GM18873 (cell line): ENCODE results near the gene OCEL1.

Source experiments
- ATAC-seq: cut with Tn5 transposase; IDR thresholded peaks from one replicate; pipeline ENCODE4 v1.9.1; 2021; ENCODE audit warnings: mild to moderate bottlenecking, moderate library complexity, moderate number of reproducible peaks; ENCODE audit not compliant: unreplicated experiment, low FRiP score

The OCEL1 gene

DNA sequence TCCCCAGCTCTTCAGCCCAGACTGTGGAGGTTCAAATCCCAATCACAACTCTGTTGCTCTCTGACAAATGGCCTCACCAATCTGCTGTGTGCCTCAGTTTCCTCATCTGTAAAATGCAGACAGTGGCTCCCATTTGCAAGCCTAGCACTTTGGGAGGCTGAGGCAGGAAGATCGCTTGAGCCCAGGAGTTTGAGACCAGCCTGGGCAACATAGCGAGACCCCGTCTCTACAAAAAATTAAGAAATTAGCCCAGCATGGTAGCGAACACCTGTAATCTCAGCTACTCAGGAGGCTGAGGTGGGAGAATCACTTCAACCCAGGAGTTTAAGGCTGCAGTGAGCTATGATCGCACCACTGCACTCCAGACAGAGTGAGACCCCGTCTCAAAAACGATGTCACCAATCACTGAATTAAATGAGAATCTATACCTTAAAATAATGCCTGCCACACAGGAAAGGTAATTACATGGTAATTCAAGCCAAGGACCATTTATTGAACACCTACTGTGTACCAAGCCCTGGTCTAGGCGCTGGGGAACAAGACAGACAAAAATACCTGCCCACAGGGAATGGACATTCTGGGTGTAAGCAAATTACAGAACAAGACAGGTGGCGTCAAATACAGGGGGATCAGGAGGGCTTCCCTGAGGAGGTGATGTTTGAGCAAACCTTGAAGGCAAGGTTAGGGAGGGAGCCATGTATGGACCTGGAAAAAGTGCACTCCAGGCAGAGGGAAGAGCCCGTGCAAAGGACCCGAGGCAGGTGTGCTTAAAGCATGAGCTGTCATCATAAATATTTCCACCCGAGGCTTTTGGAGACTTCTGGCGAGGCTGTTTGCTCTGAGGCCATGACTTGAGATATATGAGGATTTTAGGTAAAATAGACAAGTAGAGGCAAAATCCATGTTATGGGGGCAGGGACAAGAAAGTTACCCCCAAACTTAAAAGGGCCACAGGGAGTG lies 12.0 kb downstream of the OCEL1 start:
- ATAC-seq: no peak

DNA sequence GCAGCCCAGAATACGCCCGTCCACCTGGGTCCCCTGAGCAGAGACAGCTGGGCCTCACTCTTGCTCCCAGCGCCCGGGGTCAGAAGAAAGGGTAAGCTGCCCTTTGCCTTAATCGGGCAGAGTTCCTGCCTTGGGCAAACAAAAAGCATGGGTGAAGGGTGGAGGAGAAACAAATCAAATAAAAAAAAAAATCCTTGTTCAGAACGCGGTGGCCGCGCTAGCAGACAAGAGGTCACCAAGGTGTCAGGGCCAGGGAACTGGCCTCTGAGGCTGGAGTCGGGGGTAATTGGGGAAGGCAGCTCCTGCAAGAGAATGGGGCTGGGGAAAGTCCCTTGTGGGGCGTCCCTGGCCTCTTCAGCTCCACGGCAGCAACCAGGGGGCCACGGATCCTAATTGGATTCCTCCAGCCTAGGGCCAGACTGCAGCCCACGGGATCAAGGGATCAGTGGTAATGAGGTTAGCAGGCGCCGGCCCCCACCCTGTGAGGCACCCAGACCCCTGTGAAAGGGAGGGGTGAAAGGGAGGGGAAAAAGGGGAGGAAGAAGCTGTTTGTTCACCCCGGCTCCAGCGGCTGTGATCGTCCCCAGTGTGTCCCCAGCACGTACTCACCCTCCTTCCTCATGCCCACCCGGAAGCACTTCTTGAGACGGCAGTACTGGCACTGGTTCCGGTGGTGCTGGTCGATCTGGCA lies 14.2 kb downstream of the OCEL1 start:
- no peak for ATAC-seq

DNA sequence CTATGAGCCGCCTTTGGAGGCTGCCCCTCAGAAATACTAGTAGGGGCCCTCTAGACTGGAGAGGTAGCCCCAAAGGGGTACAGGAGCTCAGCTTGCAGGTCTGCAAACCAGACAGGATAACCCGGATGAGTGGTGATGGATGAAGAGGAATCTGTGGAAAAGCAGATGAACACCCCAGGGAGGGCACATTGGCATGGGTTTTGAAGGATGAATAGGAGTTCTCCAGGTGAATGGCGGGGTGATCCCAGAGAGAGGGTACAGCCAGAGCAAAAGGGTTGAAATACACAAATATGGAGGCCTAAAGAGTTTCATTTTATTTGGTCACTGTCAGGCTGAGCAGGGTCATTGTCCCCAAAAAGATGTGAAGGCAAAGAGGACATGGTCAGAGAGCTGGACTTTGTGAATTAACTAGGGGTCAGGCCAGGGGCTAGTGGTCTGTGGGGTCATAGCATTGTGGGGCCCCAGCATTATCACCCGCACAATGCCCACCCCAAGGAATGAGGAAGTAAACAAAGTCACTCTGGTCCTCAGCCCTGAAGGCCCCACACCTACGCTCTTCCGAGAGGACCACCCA lies 14.9 kb downstream of the OCEL1 start:
- no peak for ATAC-seq

DNA sequence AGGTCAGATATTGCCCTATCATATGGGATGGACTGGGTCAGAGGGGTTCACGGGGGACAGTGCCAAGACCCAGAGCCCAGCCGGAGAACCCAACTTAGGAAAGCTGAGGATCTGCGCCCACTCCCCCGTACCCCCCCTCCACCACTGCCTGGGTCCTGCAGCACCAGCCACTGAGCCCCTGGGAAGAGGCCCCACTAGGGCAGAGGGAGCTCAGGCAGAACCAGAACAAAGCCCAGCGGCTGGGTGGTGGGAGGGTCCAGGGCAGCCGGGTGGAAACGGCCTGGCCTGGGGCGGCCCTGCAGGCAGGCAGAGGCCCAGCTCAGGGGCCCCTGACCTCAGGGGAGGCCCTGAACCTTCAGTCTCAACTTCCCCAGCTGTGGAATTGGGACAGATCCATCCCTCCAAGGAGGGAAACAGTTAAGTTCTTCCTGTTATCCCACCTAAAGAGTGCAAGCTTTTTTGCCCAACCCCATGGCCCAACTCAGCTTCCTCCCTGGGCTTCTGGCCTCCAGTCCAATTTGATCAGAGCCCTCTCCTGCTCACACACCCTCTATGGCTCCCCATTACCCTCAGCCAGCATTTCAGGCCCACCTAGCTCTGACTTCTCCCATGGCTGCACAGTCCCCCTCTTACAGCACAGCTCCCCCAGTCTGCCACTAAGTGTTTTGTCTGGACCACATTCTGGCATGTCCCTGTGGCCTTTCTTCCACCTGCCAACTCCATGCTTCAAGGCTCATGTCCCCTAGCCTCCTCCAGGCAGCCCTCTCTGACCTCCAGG lies 16.6 kb downstream of the OCEL1 start:
- ATAC-seq: no peak

DNA sequence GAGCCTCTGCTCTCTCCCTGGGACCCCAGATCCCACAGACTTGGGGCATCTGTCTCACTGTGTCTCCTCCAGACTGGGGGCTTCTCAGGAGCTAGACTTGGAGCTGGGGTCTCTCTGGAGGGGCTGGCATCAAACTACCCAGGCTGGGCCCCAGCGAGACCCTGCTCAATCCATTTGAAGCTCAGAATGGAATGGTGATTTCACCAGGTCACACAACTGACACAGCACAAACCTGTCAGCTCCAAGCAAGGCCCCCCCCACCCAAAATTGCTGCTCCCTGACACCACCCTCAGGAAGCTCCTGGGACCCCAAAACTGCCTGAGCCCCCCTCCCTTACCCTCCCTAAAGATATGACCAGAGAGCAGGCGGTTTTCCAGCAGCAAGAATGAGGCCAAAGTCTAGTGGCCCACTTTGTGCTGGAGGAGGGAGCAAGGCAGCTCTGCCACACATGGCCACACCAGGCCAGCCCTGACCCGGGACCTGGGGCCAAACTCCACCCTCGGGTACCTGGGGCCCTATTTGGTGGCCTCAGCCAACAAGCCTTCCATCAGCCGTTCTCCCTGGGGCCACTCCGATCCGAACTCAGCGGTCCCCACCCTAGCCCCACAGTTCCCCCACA lies 17.3 kb downstream of the OCEL1 start:
- no peak for ATAC-seq

DNA sequence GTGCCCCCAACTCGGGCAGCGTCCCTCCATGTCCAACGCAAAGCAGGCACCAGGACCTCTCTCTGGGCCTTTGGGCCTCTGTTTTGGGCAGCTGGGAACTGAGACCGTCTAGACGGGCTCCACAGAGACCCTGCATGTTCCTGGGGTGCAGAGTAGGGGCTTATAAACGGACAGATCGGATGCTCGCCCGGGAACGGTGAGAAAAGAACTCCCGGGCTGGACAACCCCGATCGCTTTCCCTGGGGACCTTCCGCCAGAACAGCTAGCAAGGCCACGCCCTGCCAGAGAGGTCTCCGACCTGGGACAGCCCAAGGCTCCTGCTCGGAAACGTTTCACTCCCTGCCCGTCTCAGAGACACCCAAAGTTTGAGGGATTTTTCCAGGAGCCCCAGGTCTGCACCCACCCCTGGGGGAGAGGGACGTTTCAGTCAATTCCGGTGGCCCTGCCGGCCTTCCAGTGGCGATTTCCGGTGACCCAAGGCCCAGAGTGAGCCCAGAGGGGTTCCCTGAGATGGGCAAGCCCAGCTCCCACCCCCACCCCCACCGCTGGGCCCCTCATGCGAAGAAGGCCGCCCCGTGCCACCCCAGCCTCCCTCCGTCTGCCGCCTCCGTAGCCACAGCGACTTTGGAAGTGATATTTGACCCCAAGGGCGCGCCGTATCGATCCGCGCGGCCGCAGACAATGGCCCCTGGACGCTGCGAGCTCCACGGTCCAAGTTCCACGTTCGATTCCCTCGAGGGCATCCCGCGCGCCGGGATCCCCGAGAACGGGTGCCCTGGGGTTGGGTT lies 18.0 kb downstream of the OCEL1 start:
- no peak for ATAC-seq

DNA sequence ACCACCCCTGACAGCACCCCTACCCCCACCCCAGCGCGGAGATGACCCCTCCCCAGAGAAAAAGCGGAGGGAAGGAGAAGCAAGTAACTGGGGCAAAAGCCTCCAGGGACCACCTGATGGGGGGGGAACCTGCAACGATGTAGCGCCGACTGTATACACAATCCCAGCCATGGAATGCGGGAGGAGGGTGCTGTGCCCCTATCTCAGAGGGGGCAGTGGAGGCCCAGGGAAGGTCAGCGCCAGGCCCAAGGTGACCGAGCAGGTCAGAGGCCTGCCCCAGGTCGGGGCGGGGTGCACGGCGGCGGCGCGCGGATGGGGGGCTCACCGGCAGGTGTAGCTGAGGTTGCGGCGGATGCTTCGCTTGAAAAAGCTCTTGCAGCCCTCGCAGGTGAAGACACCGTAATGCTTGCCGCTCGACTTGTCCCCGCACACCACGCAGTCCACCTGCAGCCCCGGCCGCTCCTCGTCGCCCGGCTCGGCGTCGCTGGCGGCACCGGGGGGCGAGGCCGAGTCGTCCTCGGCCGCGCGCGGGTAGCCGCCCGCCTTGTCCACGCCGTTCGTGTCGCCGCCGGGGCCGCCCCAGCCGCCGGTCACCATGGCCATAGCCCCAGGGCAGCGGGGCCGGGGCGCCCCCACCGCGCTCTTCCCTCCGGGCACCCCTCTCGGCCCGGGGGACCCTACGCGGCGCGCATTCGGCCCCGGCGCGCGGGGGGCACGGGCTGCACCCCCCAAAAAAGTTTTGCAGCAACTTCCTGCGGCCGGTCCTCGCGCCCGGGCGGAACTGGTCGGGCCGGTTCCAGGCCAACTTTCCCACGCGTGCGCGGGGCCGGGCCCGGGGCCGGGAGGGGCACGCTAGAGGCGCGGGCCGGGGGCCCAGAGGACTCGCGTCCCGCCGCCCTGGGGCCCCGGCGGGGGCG lies 18.9 kb downstream of the OCEL1 start:
- ATAC-seq: no peak

DNA sequence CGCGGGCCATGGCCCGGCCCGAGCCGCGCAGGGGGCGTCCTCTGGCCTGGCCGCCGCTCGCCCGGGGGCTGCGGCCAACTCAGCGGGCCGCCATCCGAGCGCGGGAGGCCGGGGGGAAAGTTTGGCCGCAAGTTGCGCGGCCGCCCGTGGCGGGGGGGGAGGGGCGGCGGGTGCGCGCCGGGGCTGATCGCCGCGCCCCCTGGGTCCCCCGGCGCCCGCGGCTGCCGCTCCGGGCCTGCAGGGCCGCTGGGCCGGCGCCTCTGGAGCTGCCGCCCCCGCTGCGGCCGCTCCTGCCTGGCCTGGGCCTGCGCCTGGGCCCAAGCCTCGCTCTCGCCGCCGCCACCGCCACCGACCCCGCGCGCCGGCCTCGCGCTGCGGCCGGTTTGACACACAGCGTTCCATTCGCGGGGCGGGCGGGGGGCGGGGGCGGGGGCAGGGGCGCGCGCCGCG lies 19.5 kb downstream of the OCEL1 start, which contains the start of gene NR2F6:
NR2F6 (minus strand) TSS at position 385 of the 450 bp plus-strand sequence. CDS start 699 bp downstream, outside the sequence.
- no peak for ATAC-seq

DNA sequence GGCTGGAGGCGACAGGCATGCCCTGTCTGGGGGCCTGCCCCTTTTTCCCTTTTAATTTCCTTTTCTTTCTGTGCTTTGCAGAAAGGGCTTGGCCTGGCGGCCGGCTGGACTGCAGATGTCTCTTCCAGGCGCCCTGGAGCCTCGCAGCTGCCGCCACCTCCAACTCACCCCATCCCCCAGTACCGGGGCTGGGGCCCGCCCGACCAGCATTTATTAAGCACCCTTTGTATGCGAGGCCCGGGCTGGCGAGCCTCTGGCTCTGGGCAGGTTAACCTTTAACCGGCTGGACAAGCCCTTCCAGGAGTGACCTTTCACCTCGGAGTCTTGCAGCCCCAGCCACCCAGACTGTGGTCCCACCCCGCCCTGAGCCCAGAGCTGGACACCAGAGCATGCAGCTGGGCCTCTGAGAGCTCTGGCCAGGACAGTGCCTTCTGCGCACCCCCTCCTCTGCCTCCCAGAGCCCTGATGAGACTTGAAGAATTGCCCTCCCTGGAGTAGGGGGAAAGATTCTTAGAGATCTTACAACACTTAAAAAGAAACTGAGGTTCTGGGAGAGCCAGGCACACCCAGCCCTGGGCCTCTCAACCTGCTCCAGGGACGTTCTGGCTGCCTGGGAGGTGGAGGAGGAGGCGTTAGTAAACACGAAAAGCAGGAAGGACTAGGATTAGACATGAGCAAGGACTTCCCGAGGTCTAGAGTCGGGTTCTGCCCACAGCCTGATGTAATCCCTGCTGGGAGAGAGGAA lies 20.8 kb downstream of the OCEL1 start:
- ATAC-seq: no peak

DNA sequence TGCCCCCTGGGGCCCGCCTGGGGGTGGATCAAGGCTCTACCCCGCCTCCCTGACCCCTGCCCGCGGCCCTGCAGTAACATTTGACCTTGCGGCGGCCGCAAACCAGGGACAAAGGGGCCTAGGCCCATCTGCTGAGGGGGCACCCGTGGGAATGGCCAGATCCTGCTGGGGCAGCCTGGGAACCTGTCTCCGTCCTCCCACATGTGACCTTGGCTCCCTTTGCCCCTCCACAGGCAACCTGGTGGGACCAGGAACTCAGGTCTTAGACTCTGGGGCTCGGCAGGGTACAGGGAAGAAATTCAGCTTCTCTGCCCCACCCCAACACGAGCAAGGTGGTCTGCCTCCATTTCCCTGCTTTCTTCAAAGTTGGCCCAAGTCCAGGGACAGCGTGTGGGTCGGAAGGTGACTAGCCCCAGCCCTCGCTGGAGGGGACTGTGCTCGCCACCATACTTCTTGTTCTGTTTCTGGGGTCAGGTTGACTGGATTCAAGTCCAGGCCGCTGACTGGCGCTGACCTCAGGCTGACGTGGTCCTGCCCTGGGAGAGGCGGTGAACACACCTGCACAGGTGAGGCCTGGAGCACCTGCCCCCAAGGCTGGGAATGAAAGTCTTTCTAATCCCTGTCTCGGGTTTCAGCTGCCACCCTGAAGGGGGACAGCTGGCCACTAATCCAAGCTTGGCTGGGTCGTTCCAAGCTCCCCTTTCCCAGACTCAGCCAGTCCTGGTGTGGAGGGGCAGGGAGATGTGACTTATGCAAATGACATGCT lies 22.2 kb downstream of the OCEL1 start:
- no peak for ATAC-seq

DNA sequence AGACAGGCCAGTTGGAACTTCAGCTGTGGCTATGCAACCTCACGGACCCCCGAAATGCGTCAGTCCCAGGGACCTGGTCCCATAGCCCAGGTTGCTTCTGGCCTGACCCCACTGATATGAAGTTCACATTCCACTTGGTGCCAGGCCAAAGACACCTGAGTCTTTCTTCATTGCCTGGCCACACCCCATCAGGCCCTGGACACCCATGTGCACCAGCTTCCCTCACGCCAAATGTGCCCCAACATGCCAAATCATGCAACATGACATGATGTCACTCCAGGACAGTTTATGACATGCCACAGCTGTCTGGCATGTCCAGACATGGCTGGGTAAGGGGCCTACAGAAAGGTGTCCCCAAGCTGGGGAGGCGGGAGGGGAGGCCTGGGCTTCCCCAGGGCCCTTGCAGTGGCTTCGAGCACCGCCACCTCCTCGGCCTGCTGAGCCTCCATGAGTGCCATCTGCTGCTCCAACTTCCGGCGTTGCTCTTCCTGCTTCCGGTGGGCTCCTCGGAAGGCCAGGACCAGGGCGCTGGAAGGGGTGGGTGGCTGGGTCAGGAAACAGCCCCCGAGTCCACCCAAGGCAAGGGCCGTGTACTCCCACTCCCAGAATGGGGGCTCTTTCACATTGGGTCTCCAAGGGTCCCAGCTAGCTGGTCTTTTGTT lies 24.0 kb downstream of the OCEL1 start:
- ATAC-seq: no peak

DNA sequence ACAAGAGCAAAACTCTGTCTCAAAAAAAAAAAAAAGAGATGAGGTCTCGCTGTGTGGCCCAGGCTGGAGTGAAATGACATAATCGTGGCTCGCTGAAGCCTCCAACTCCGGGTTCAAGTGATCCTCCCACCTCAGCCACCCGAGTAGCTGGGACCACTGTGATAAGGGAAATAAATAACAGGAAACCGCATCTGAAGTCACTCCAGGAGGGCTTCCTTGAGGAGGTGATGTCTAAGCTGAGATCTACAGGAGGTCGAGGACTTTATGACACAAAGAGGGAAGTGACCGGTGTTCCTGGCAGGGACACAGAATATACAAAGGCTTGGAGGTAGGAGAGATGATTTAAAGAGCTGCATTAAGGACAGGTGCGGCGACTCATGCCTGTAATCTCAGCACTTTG lies 28.6 kb downstream of the OCEL1 start:
- ATAC-seq: no peak

DNA sequence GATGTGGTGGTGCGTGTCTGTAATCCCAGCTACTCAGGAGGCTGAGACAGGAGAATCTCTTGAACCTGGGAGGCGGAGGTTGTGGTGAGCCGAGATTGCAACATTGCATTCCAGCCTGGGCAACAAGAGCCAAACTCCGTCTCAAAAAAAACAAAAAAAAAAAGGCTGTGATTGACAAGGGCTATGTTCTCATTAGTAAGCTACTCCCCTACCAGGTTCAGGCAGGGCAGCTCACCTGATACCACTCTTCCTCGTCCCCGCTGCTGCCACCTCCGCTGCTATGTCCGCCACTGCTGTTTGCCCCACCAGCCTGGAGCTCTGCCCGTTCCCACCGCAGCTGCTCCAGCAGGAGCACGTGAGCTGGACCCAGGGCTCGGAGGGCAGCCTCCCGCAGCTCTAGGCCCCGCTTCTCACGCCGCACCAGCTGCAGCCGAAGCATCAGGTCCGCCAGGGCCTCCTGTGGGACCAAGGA lies 29.2 kb downstream of the OCEL1 start:
- ATAC-seq: no peak

DNA sequence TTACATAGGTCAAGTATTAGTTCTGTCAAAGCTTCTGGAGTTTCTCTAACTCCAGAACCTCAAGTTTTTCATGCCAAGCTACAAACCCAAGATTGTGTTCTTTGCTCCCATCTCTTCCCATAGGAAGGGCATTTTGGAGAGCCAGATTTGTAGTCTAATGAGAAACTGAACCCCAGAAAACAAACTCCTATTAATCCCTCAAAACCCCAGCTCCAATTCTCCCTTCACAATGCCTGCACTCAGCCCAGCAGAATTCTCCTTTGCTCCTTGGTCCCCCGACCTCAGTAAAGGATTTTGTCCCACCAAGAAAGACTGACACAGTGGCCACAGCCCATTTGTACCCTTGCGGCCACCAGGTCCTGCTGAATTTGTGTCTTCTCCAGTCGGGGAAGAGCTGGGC lies 30.1 kb downstream of the OCEL1 start:
- no peak for ATAC-seq

DNA sequence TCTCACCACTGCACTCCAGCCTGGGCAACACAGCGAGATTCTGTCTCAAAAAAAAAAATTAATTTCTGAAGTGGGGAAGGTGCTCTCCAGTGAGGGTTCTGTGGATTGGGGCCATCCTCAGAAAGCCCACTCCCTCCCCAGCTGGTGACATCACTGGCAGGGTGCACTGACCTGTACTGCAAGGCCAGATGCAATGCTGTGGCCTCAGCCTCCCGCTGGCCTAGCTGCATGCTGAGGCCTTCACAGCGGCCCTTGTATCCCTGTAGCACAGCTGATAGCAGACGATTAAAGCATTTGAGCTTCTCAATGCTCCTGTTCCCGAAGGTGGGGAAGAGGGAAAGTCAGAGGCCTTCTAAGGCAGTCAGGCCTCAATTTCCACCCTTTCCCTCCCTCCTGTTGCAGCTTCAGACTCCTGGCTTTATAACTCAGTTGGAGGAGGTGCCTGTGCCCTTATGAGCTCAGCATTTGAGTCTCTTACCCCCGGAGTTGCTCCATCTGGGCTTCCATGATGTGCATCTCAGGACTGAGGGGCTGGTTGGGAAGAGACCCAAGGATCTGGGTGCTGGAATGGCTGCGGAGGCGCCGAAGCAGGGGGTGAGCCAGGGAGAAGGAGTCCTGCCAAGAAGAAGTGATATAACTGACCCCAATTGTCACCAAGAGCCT lies 33.2 kb downstream of the OCEL1 start:
- ATAC-seq: no peak

DNA sequence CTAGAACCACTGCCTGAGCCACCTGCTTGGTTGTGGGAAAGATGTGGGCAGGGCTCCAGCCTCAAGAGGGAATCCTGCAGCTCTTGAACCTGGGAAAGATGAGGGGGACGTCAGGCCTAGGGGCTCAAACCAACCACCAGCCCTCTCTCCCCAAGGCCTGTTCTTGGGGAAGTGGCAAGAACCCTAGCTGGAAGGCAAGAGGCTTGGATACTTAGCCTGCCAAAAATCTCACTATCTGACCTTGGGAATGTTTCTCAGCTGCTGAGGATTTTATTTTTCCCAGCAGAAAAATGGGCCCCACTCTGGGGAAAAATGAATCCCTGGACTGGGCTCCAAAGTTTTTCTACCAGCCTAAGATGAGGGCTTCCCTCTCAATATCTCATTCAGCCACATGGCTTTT lies 33.9 kb downstream of the OCEL1 start:
- ATAC-seq: no peak
